OCI-LY1 (cell line): ENCODE measurements around the gene SFSWAP.

ENCODE experiments used
- H2AFZ ChIP-seq: fragments of 200-600 bp; sonication (generic), shearing (Covaris generic); 2 replicates; pipeline ENCODE4 v1.6.0; 2014; ENCODE audit warnings: antibody characterized with exemption, mild to moderate bottlenecking, low read length
- H3F3A ChIP-seq: fragments of 200-600 bp; sonication (generic), shearing (Covaris generic); 2 replicates; pipeline ENCODE4 v1.6.0; 2014; ENCODE audit warnings: mild to moderate bottlenecking, antibody characterized with exemption, low read length, moderate library complexity; ENCODE audit not compliant: insufficient read depth
- H3K27ac ChIP-seq: fragments of 200-600 bp; sonication (generic); 2 replicates; pipeline ENCODE4 v1.5.1; 2014; ENCODE audit warnings: low read length, mixed run types, mild to moderate bottlenecking, low read depth; ENCODE audit not compliant: poor library complexity, severe bottlenecking
- H3K27me3 ChIP-seq: fragments of 200-600 bp; sonication (generic); 2 replicates; pipeline ENCODE4 v1.6.0; 2014; ENCODE audit warnings: antibody characterized with exemption, mild to moderate bottlenecking, low read length, moderate library complexity; ENCODE audit not compliant: insufficient read depth
- H3K36me3 ChIP-seq: fragments of 200-600 bp; sonication (generic); 2 replicates; pipeline ENCODE4 v1.6.1; 2014; ENCODE audit warnings: mild to moderate bottlenecking, antibody characterized with exemption, low read length, moderate library complexity, mixed read lengths; ENCODE audit not compliant: insufficient read depth
- H3K4me1 ChIP-seq: fragments of 200-600 bp; sonication (generic); 2 replicates; pipeline ENCODE4 v1.5.1; 2014; ENCODE audit warnings: mild to moderate bottlenecking, low read length, moderate library complexity; ENCODE audit not compliant: insufficient read depth, severe bottlenecking
- H3K4me2 ChIP-seq: fragments of 200-600 bp; sonication (generic), shearing (Covaris generic); 2 replicates; pipeline ENCODE4 v1.6.1; 2014; ENCODE audit warnings: low read length
- H3K4me3 ChIP-seq: fragments of 200-600 bp; sonication (generic); 2 replicates; pipeline ENCODE4 v1.5.1; 2014; ENCODE audit warnings: low read length, low read depth, mild to moderate bottlenecking, mixed read lengths; ENCODE audit not compliant: poor library complexity, severe bottlenecking
- H3K79me2 ChIP-seq: fragments of 200-600 bp; shearing (Covaris generic); 2 replicates; pipeline ENCODE4 v1.6.1; 2016; ENCODE audit warnings: mixed run types, low read length, mixed read lengths; ENCODE audit not compliant: insufficient read depth
- H3K9ac ChIP-seq: fragments of 200-600 bp; sonication (generic), shearing (Covaris generic); 2 replicates; pipeline ENCODE4 v1.6.1; 2014; ENCODE audit warnings: mild to moderate bottlenecking, low read length, mixed read lengths
- H3K9me2 ChIP-seq: fragments of 200-600 bp; sonication (generic), shearing (Covaris generic); 2 replicates; pipeline ENCODE4 v1.6.1; 2014; ENCODE audit warnings: low read depth, mild to moderate bottlenecking, low read length, mixed read lengths
- H3K9me3 ChIP-seq: fragments of 200-600 bp; shearing (Covaris generic); 2 replicates; pipeline ENCODE4 v1.6.1; 2014; ENCODE audit warnings: low read length, mixed read lengths
- H4K20me1 ChIP-seq: fragments of 200-600 bp; sonication (generic), shearing (Covaris generic); 2 replicates; pipeline ENCODE4 v1.6.0; 2016; ENCODE audit warnings: mild to moderate bottlenecking, low read length; ENCODE audit not compliant: insufficient read depth
- CTCF ChIP-seq: fragments of 200-600 bp; sonication (generic), shearing (Covaris generic); IDR thresholded peaks from 2 replicates; pipeline ENCODE4 v1.5.1; 2017; ENCODE audit warnings: mild to moderate bottlenecking, antibody characterized with exemption, low read length, moderate library complexity, mixed read lengths
- EZH2 ChIP-seq: fragments of 200-600 bp; sonication (generic), shearing (Covaris generic); IDR thresholded peaks from 2 replicates; pipeline ENCODE4 v1.8.0; 2017; ENCODE audit warnings: borderline replicate concordance, mixed run types, mild to moderate bottlenecking, antibody characterized with exemption, low read length, moderate library complexity, mixed read lengths

The SFSWAP gene

GRCh38 chr12:131829356-131829747 lies 118.5 kb downstream of the SFSWAP start:
- Histone ChIP-seq H3K4me1 (no peaks in the 10 kb centered on the region), H2AFZ (no peak overlapping the region), H4K20me1 (no peaks in the 10 kb centered on the region), H3K27ac (no peak overlapping the region), H3K4me3 (no peak overlapping the region), H3F3A (no peaks in the 10 kb centered on the region), H3K79me2 (no peaks in the 10 kb centered on the region), H3K27me3 (no peaks in the 10 kb centered on the region), H3K9ac (no peak overlapping the region), H3K4me2 (no peak overlapping the region), H3K9me3 (no peaks in the 10 kb centered on the region), H3K9me2 (no peaks in the 10 kb centered on the region), H3K36me3 (no peaks in the 10 kb centered on the region)
- no peak for TF ChIP-seq CTCF
- no peak for TF ChIP-seq EZH2

- Histone ChIP-seq H4K20me1 (no peaks in the 10 kb centered on the region), H3K27ac (no peak overlapping the region), H3K9ac (no peak overlapping the region), H3K27me3 (no peaks in the 10 kb centered on the region), H3K9me3 (no peaks in the 10 kb centered on the region), H3K4me2 (no peak overlapping the region), H3K9me2 (no peaks in the 10 kb centered on the region), H3K4me3 (no peak overlapping the region), H3K79me2 (no peaks in the 10 kb centered on the region), H3K4me1 (no peaks in the 10 kb centered on the region), H3K36me3 (no peaks in the 10 kb centered on the region), H2AFZ (no peak overlapping the region), H3F3A (no peaks in the 10 kb centered on the region)
- TF ChIP-seq CTCF (no peak), EZH2 (no peak)
Observed at GRCh38 chr12:131829791-131830334, 119.0 kb downstream of the SFSWAP start.

GRCh38 chr12:131830335-131830913 lies 119.5 kb downstream of the SFSWAP start:
- no peak overlapping the region for H3K4me3 ChIP-seq
- no peak overlapping the region for H3K4me2 ChIP-seq
- no peak overlapping the region for H2AFZ ChIP-seq
- no peaks in the 10 kb centered on the region for H4K20me1 ChIP-seq
- TF ChIP-seq EZH2 (no peak), CTCF (peak; percentile 17)
- H3K9ac ChIP-seq, result no peak overlapping the region
- no peaks in the 10 kb centered on the region for H3K9me2 ChIP-seq
- no peaks in the 10 kb centered on the region for H3K4me1 ChIP-seq
- H3K27ac ChIP-seq, result no peak overlapping the region
- H3F3A ChIP-seq, result no peaks in the 10 kb centered on the region
- no peaks in the 10 kb centered on the region for H3K9me3 ChIP-seq
- H3K79me2 ChIP-seq, result no peaks in the 10 kb centered on the region
- no peaks in the 10 kb centered on the region for H3K27me3 ChIP-seq
- no peaks in the 10 kb centered on the region for H3K36me3 ChIP-seq
